HepG2 (cell line): ENCODE results near the gene DDI2. TPM values are rescaled to one million over a fixed set of nuclear protein-coding genes. Genes with fewer than 3 reads are reported as not detected.

Experiments used
- BCL3 ChIP-seq: sonication (generic); formaldehyde crosslinking; IDR thresholded peaks from 2 replicates; pipeline ENCODE4 v1.5.1; 2020; ENCODE audit warnings: mild to moderate bottlenecking, missing genetic modification reagents, moderate library complexity
- DNMT3B ChIP-seq: conservative IDR thresholded peaks from 2 replicates; pipeline ENCODE4 v1.6.1; 2016; ENCODE audit warnings: missing biosample characterization, control low read depth
- HIVEP1 ChIP-seq: sonication (generic); formaldehyde crosslinking; IDR thresholded peaks from 2 replicates; pipeline ENCODE4 v1.4.0; 2020; ENCODE audit warnings: mild to moderate bottlenecking, missing genetic modification reagents
- IKZF5 ChIP-seq: IDR thresholded peaks from 2 replicates; pipeline ENCODE4 v1.6.1; 2018; ENCODE audit warnings: missing genetic modification reagents, mild to moderate bottlenecking, missing compliant biosample characterization
- MAFF ChIP-seq: IDR thresholded peaks from 2 replicates; pipeline ENCODE4 v1.6.1; 2011; ENCODE audit warnings: low read depth, low read length, improper control_type of control experiment
- MLX ChIP-seq: IDR thresholded peaks from 2 replicates; pipeline ENCODE4 v1.6.1; 2016
- RBFOX2 ChIP-seq: fragments of 200-400 bp; formaldehyde crosslinking; IDR thresholded peaks from 2 replicates; pipeline ENCODE4 v1.6.1; 2017; ENCODE audit warnings: low read depth, mild to moderate bottlenecking, low read length
- RERE ChIP-seq: IDR thresholded peaks from 2 replicates; pipeline ENCODE4 v1.6.1; 2016; ENCODE audit warnings: low read depth, missing genetic modification reagents, missing compliant biosample characterization
- SMARCE1 ChIP-seq: fragments of 450-650 bp; IDR thresholded peaks from 2 replicates; pipeline ENCODE4 v1.6.1; 2017; ENCODE audit warnings: borderline replicate concordance
- ZBTB33 ChIP-seq: sonication (generic); formaldehyde crosslinking; IDR thresholded peaks from 2 replicates; pipeline ENCODE4 v1.4.0; 2020; ENCODE audit warnings: missing genetic modification reagents
- ZIK1 ChIP-seq: sonication (generic); formaldehyde crosslinking; IDR thresholded peaks from 2 replicates; pipeline ENCODE4 v1.5.0; 2020; ENCODE audit warnings: mild to moderate bottlenecking, low read depth, missing genetic modification reagents, borderline replicate concordance
- ZNF205 ChIP-seq: IDR thresholded peaks from 2 replicates; pipeline ENCODE4 v1.6.1; 2018; ENCODE audit warnings: missing biosample characterization, missing genetic modification reagents
- ZNF253 ChIP-seq: sonication (generic); formaldehyde crosslinking; IDR thresholded peaks from 2 replicates; pipeline ENCODE4 v1.8.0; 2022; ENCODE audit warnings: mild to moderate bottlenecking, missing genetic modification reagents, borderline replicate concordance
- ZNF275 ChIP-seq: sonication (generic); formaldehyde crosslinking; IDR thresholded peaks from 2 replicates; pipeline ENCODE4 v1.8.0; 2022; ENCODE audit warnings: missing genetic modification reagents, mild to moderate bottlenecking, inconsistent platforms, borderline replicate concordance
- ZNF746 ChIP-seq: sonication (generic); formaldehyde crosslinking; IDR thresholded peaks from 2 replicates; pipeline ENCODE4 v1.8.0; 2022; ENCODE audit warnings: mild to moderate bottlenecking, missing genetic modification reagents
- ZSCAN22 ChIP-seq: sonication (generic); formaldehyde crosslinking; IDR thresholded peaks from 2 replicates; pipeline ENCODE4 v1.4.0; 2020; ENCODE audit warnings: mild to moderate bottlenecking, missing genetic modification reagents
- polyA plus RNA-seq, 8 experiments: library from polyadenylated mRNA; depleted of rRNA in 3 of 8; stranded (reverse) in 7 of 8; unstranded in 1 of 8; fragments of >200 nt; fragmentation: Illumina TruSeq in 4 of 8; extraction: Trizol in 4 of 8; gene quantifications; 2 replicates each; pipeline versions ENCODE4 v1.2.1 to v1.2.3, GENCODE V29; 2011 to 2016; ENCODE audit warnings: low read depth in 4 of 8, missing spikeins in 1 of 8, mixed read lengths in 1 of 8; ENCODE audit not compliant: insufficient read depth in 1 of 8
- total RNA-seq, 5 experiments: library from RNA; depleted of rRNA; stranded (reverse); fragments of >200 nt; fragmentation: Illumina TruSeq; extraction: Trizol; gene quantifications; 2 replicates each; pipeline ENCODE4 v1.2.3, GENCODE V29; 2016; ENCODE audit warnings: low read depth in 1 of 5

The DDI2 gene
- total and polyA plus RNA-seq, 2 of the 13 experiments (the other 11 are each of a cell fraction or from before 2014, with no cell fraction given), result 8.5 to 25.7 TPM

- TF ChIP-seq DNMT3B (CRISPR knock-in tag), result no peak
- TF ChIP-seq RBFOX2, result no peak
- TF ChIP-seq HIVEP1, result no peak
- no peak for TF ChIP-seq MLX (CRISPR knock-in tag)
- TF ChIP-seq ZBTB33 (CRISPR knock-in tag), result no peak
- no peak for TF ChIP-seq BCL3
- TF ChIP-seq ZIK1 (CRISPR knock-in tag), result no peak
- TF ChIP-seq ZSCAN22 (CRISPR knock-in tag), result no peak
- peak; percentile 58 for TF ChIP-seq RERE
- no peak for TF ChIP-seq ZNF746 (CRISPR knock-in tag)
- peak; percentile 24; the same call in 1 of the 2 replicates for TF ChIP-seq ZNF205
- no peak for TF ChIP-seq ZNF275 (CRISPR knock-in tag)
- TF ChIP-seq MAFF, result no peak
- no peak for TF ChIP-seq SMARCE1
- TF ChIP-seq ZNF253 (CRISPR knock-in tag), result no peak
- TF ChIP-seq IKZF5 (CRISPR knock-in tag), result 0 out of 2 replicates have a peak, but pooled peaks have one; percentile 24
Measured at GRCh38 chr1:15605398-15606383, 11.6 kb upstream of the DDI2 start (continued).
